Measurements from ENCODE around the gene ITPR3.

DNA sequence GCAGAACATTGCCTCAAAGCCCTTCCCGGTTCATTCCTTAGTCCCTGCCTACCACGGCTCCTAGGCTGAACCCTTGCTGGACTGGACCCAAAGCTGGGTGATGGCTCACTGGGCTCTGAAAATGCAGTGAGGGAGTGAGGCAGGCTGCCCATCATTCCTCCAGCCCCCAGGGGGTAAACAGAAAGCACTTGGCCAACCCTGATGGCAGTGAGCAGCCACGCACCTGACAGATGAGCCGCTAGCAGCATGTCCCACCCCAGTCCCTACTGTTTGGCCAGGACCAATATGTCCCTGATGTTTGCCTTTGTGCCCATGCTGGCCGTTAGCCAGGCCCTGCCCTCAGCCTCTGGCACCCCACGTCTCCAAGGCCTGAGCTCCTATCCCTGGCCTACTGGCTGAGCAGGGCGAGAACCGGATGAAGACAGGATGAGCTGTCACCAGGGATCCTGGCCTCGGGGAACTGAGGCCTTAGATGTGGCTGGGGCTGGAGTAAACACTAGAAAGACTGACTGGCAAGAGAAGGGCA is 21.6 kb upstream of the ITPR3 start:
- TF ChIP-seq, protein P1, sequence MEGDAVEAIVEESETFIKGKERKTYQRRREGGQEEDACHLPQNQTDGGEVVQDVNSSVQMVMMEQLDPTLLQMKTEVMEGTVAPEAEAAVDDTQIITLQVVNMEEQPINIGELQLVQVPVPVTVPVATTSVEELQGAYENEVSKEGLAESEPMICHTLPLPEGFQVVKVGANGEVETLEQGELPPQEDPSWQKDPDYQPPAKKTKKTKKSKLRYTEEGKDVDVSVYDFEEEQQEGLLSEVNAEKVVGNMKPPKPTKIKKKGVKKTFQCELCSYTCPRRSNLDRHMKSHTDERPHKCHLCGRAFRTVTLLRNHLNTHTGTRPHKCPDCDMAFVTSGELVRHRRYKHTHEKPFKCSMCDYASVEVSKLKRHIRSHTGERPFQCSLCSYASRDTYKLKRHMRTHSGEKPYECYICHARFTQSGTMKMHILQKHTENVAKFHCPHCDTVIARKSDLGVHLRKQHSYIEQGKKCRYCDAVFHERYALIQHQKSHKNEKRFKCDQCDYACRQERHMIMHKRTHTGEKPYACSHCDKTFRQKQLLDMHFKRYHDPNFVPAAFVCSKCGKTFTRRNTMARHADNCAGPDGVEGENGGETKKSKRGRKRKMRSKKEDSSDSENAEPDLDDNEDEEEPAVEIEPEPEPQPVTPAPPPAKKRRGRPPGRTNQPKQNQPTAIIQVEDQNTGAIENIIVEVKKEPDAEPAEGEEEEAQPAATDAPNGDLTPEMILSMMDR (IDR thresholded peaks at IDR 0.05): no peak
- TF ChIP-seq POLR2A (IDR thresholded peaks at IDR 0.05): no peak
- no peak for TF ChIP-seq POLR2AphosphoS5 (IDR thresholded peaks at IDR 0.05)
- no peak for TF ChIP-seq EP300 (IDR thresholded peaks at IDR 0.05)

All from suprapubic skin (tissue), 4 donors.